Stimulated activated CD8-positive, alpha-beta memory T cell treated with anti-CD3 and anti-CD28 coated beads, Interleukin-12 subunit alpha, Interleukin-12 subunit beta, amount 100 ng/mL, for 1 hour (primary cell): ENCODE measurements around the gene EPS15.

Source experiments
- DNase-seq: peaks from one replicate; pipeline ENCODE4 v3.0.0-alpha.2; 2020; ENCODE audit warnings: low read depth

The EPS15 gene

GRCh38 chr1:51373898-51374297, 145.2 kb downstream of the EPS15 start:
- no peak for DNase-seq

- no peak for DNase-seq
Measured at GRCh38 chr1:51372561-51372960, 146.5 kb downstream of the EPS15 start.

DNA sequence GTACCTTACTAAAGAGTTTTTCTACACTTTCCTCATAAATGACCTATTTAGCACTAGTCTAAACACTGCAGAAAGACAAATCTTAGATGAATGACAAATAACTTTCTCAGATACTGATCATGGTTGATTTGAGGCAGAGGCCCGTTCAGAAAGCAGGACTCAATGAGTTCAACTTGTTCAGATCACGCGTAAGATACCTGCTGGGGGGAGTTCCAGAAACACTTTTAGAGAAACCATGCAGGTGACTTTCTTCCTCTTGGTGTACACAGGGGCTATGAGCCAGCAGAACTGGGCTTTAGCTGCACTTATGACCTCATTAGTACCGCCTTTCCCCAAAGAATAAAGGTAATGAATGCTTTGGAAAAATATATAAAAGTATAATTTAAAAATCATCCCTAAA, 149.9 kb downstream of the EPS15 start:
- DNase-seq: no peak

DNA sequence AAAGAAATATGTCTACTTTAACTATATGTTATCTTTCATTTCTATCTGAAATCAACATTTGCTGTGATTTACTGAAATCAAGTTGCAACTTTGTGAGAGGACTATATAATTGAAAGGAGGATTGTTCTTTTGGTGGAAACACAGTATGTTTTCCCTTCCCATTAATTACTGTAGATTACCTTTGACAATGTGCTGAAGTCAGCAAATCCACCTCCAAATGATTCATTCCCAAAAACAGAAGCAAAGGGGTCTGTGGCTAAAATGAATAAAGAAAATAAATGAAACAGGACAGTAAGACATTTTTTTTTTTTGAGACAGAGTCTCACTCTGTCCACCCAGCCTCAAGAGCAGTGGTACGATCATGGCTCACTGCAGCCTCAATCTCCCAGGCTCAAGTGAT, 153.3 kb downstream of the EPS15 start:
- DNase-seq: no peak

GRCh38 chr1:51359879-51360278, 159.2 kb downstream of the EPS15 start:
- no peak for DNase-seq

- DNase-seq: no peak
Measured at GRCh38 chr1:51355382-51355781, 163.7 kb downstream of the EPS15 start.

DNA sequence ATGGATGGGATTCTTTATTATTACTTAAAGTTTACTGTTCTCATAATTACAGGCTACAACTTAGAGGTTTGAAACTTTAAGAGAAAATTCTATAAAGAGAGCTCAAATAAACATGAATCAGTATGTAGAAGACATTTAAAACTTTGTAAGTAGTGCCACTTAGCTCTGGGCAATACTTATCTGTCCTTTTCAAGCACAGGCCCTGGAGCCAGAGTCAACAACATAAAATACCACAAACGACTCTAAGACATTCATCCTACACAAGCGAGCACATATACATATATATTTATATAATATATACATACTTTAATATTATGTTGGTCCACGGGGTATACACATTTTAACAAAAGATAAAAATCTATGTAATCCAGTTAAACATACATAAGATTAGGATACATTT, 164.7 kb downstream of the EPS15 start:
- DNase-seq: no peak

- DNase-seq: no peak
Measured at GRCh38 chr1:51351907-51352306, 167.2 kb downstream of the EPS15 start.

DNA sequence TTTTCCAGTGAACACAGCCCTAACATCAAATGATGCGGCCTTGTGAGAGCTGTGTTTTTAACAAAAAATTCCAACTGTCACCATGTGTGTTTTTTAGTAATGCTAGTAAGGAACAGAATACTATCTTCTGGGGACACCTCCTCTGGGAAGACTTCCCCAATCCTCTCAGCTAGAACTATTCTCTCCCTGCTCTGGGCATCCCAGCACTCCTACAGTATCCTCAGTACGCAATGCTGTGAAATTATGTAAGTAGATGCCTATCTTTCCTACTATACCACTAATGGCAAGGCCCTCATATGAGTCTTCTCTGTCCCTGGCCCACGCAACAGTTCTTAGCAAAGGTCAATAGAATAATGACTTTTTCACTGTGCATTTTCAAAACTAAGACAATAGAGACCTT, 169.2 kb downstream of the EPS15 start:
- DNase-seq: no peak

GRCh38 chr1:51348147-51348527, 170.9 kb downstream of the EPS15 start:
- no peak for DNase-seq

DNA sequence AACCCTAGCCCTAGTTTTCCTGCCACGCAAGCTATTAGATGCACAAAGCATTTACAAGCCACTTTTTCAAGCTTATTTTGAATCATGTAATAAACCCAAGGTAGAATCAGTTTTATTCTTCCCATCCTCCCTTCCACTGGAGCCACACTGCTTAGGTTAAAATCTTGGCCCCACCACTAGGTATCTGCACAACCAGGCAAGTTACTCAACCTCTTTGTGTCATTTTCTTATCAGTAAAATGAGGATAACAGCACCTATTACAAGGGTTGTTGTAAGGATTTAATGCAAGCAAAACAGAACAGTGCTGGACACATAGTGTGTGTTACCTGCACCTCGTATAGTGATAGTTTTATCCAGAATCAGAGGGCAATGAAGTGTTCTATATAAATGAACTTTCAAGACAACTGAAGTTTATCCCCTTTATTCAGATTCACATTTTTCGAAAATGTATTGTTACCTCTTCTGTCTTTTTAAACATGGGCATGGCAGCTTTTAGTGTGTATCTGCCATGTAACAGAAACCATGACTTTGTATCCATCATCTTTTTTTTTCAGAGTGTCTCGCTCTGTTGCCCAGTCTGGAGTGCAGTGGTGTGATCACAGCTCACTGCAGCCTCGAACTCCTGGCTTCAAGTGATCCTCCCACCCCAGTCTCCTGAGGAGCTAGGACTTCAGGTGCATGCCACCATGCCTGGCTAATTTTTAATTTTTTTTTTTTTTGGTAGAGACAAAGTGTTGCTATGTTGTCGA, 171.5 kb downstream of the EPS15 start:
- no peak for DNase-seq

GRCh38 chr1:51346086-51346942, 172.8 kb downstream of the EPS15 start:
- no peak for DNase-seq

DNA sequence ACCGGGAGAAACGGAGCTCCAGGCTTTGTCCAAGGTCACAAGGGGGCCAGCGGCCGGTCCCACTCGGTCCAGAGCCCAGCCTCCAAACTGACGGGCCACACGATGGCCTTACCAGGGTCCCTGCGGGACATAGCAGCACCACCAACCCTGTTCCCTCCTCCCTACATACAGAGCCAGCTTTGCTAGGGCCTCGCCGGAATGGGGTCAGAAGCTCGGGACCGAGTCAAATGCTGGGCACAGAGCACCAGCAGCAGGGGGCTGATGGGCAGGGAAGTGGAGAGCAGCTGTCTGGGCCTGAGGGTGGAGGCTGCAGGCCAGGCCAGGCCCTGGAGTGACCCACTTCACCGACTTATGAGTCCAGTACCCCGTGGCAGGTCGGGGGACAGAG, 173.8 kb downstream of the EPS15 start:
- no peak for DNase-seq

GRCh38 chr1:51344602-51345299, 174.3 kb downstream of the EPS15 start:
- DNase-seq: no peak

DNA sequence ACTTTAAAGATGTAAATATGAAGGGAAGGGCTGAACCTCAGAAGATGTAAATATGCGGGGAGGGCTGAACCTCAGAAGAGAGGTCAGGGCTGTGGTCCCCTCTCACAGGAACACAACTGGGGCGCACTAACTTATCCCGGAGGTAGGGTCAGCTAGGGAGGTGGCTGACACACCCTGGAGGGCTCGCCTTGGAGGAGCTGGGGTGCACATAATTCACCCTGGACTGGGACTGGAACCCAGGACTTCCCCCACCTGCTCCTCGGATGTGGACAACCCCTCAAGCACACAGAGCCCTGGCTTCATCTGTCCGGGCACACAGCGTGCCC, 174.8 kb downstream of the EPS15 start:
- no peak for DNase-seq

GRCh38 chr1:51343624-51344023, 175.4 kb downstream of the EPS15 start:
- DNase-seq: no peak

DNA sequence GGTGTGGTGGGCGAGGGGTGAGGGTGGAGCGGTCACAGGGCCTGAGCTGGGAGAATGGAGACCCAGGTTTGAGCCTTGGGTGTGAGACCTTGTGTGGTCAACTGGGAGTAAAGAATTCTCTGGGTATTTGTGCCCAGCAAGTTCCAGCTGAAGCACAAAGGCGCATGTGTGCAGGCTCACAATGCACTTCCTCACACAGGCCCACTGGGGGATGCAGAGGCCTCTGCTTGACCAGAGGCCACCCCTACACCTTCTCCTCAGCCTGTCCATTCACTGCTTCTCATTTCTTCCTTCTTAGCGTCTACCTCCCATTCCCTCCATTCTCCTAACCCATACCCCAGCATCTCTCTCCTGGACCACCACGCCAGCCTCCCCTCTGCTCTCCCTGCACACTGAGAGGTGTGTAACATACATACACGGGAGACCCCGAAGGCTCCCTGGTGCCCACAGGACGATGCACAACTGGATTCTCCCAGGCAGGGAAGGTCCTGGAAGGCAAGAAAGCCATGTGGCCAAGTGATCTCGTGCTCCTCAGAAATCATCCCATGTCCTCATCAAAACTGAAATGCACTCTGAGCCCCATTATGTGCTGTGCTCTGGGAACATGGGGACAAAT, 176.4 kb downstream of the EPS15 start:
- DNase-seq: no peak

- DNase-seq: no peak
Measured at GRCh38 chr1:51341876-51342496, 177.1 kb downstream of the EPS15 start.

DNA sequence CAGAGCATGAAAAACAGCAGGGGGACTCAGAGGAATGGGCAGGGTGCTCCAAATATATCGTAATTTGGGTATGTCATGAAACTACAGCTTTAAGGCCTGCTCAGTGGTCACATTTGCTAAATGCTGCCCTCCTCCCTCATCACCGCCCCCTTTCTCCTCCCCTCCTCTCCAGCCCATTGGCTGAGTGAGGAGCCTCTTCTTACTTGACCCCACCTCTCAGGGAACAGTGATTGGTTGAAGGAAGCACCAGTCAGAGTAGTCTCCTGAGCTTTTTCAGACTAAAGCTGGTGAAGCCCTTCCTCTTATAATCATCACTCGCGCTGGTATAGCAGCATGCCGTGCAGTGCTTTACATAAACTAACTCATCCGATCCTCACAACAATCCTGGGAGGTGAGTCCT, 178.7 kb downstream of the EPS15 start:
- no peak for DNase-seq

DNA sequence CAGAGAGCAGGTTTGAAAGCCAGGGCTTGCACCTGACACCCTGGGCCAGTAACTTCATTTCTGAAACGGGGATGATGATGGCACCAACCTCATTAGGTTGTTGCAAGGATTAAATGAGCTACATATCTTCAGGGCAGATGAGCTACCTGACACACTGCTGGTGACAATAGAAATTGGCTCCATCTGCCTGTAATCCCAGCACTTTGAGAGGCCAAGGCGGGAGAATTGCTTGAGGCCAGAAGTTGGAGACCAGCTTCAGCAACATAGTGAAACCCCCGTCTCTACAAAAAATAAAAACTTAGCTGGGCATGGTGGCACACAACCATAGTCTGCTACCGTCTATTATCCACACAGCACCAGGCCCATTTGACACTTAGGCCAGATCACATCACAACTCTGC, 182.4 kb downstream of the EPS15 start:
- no peak for DNase-seq

GRCh38 chr1:51336004-51336403, 183.1 kb downstream of the EPS15 start:
- no peak for DNase-seq
